OCI-LY7 (cell line): ENCODE data around the gene FGF1. TPM values are rescaled to one million over a fixed set of nuclear protein-coding genes. Genes with fewer than 3 reads are reported as not detected.

Source experiments
- BruUV-seq: library from RNA; stranded (reverse); fragments of 400-500 nt; replicated peaks from 2 replicates; lab custom pipeline; 2021; lab: Mats Ljungman, UMichigan
- CTCF ChIA-PET: fragments of 300-600 bp; sonication (Branson Sonifier 250); formaldehyde crosslinking; loops from one replicate; lab custom pipeline; 2022; ENCODE audit warnings: antibody characterized with exemption; ENCODE audit not compliant: unreplicated experiment; lab: Charles Lee
- POLR2A ChIA-PET: fragments of 300-600 bp; sonication (Branson Sonifier 250); formaldehyde crosslinking; loops from one replicate; lab custom pipeline; 2022; ENCODE audit warnings: antibody characterized with exemption; lab: Charles Lee
- DNase-seq: peaks from one replicate; pipeline ENCODE4 v3.0.0-alpha.2; 2015; ENCODE audit warnings: low spot score
- H2AFZ ChIP-seq: fragments of 200-600 bp; sonication (generic), shearing (Covaris generic); 2 replicates; pipeline ENCODE4 v1.6.1; 2014; ENCODE audit warnings: mild to moderate bottlenecking, antibody characterized with exemption, low read length, moderate library complexity
- H3K27ac ChIP-seq: fragments of 200-600 bp; sonication (generic); 2 replicates; pipeline ENCODE4 v1.5.1; 2014; ENCODE audit warnings: mixed run types, low read depth, mild to moderate bottlenecking, moderate library complexity, low read length, inconsistent platforms; ENCODE audit not compliant: poor library complexity, severe bottlenecking
- H3K36me3 ChIP-seq: fragments of 200-600 bp; sonication (generic); 2 replicates; pipeline ENCODE4 v1.6.1; 2014; ENCODE audit warnings: mild to moderate bottlenecking, antibody characterized with exemption, low read length, moderate library complexity, mixed read lengths; ENCODE audit not compliant: insufficient read depth
- H3K4me1 ChIP-seq: fragments of 200-600 bp; sonication (generic); 2 replicates; pipeline ENCODE4 v1.5.1; 2014; ENCODE audit warnings: mild to moderate bottlenecking, low read length; ENCODE audit not compliant: insufficient read depth, poor library complexity, severe bottlenecking
- H3K4me2 ChIP-seq: fragments of 200-600 bp; sonication (generic); 2 replicates; pipeline ENCODE4 v1.6.1; 2014; ENCODE audit warnings: mild to moderate bottlenecking, low read length
- H3K4me3 ChIP-seq: fragments of 200-600 bp; sonication (generic); 2 replicates; pipeline ENCODE4 v1.5.1; 2014; ENCODE audit warnings: mild to moderate bottlenecking, low read depth, low read length; ENCODE audit not compliant: poor library complexity, severe bottlenecking
- H3K79me2 ChIP-seq: fragments of 200-600 bp; sonication (generic); 2 replicates; pipeline ENCODE4 v1.6.1; 2016; ENCODE audit warnings: low read depth, mild to moderate bottlenecking, low read length, moderate library complexity, mixed read lengths; ENCODE audit not compliant: insufficient read depth
- H3K9me2 ChIP-seq: fragments of 200-600 bp; sonication (generic); 2 replicates; pipeline ENCODE4 v1.6.1; 2016; ENCODE audit warnings: mild to moderate bottlenecking, low read length, mixed read lengths; ENCODE audit not compliant: insufficient read depth
- H3K9me3 ChIP-seq: fragments of 200-600 bp; sonication (generic); 2 replicates; pipeline ENCODE4 v1.6.1; 2014; ENCODE audit warnings: mild to moderate bottlenecking, mixed run types, low read length, mixed read lengths
- H4K20me1 ChIP-seq: fragments of 200-600 bp; sonication (generic); 2 replicates; pipeline ENCODE4 v1.6.1; 2014; ENCODE audit warnings: mild to moderate bottlenecking, antibody characterized with exemption, low read length, moderate library complexity, mixed read lengths; ENCODE audit not compliant: insufficient read depth
- EZH2phosphoT487 ChIP-seq: fragments of 200-600 bp; sonication (generic); IDR thresholded peaks from 2 replicates; pipeline ENCODE4 v1.6.1; 2018; ENCODE audit warnings: low read depth, borderline replicate concordance, mild to moderate bottlenecking, mixed run types, antibody characterized with exemption, low read length, moderate library complexity, mixed read lengths
- intact Hi-C: fragments of 100-400 bp; cut with micrococcal nuclease; formaldehyde crosslinking; loops from one replicate; pipeline ENCODE4 v1.10.0; 2022; ENCODE audit not compliant: unreplicated experiment
- total RNA-seq, 2 experiments: library from RNA; depleted of rRNA in 1 of 2; stranded (reverse); fragments of >200 nt in 1 of 2; shearing (Covaris generic) in 1 of 2; gene quantifications; 2 replicates each; pipeline ENCODE4 v1.2.3, GENCODE V29; 2014 to 2022
- TF ChIP-seq, protein P1 (sequence below): fragments of 200-600 bp; sonication (generic); conservative IDR thresholded peaks from 2 replicates; pipeline ENCODE4 v1.5.1; 2014; ENCODE audit warnings: mild to moderate bottlenecking, antibody characterized with exemption, low read length, moderate library complexity, mixed read lengths

Gene FGF1
- total RNA-seq, 2 experiments from 2014 or later: not detected

GRCh38 chr5:142664067-142664466 lies 21.8 kb downstream of the FGF1 start:
- Histone ChIP-seq H4K20me1 (no peaks in the 10 kb centered on the region), H3K9me2 (no peaks in the 10 kb centered on the region), H3K79me2 (no peaks in the 10 kb centered on the region), H3K4me2 (no peak overlapping the region), H3K4me3 (no peak overlapping the region), H3K27ac (no peak overlapping the region), H3K36me3 (no peaks in the 10 kb centered on the region), H3K4me1 (no peaks in the 10 kb centered on the region), H3K9me3 (no peaks in the 10 kb centered on the region), H2AFZ (no peak overlapping the region)
- DNase-seq: no peak
- BruUV-seq: no TSS peak
- TF ChIP-seq EZH2phosphoT487: no peak
- TF ChIP-seq, protein P1, sequence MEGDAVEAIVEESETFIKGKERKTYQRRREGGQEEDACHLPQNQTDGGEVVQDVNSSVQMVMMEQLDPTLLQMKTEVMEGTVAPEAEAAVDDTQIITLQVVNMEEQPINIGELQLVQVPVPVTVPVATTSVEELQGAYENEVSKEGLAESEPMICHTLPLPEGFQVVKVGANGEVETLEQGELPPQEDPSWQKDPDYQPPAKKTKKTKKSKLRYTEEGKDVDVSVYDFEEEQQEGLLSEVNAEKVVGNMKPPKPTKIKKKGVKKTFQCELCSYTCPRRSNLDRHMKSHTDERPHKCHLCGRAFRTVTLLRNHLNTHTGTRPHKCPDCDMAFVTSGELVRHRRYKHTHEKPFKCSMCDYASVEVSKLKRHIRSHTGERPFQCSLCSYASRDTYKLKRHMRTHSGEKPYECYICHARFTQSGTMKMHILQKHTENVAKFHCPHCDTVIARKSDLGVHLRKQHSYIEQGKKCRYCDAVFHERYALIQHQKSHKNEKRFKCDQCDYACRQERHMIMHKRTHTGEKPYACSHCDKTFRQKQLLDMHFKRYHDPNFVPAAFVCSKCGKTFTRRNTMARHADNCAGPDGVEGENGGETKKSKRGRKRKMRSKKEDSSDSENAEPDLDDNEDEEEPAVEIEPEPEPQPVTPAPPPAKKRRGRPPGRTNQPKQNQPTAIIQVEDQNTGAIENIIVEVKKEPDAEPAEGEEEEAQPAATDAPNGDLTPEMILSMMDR: no peak
- intact Hi-C loops: no loop called here
- ChIA-PET CTCF (no interaction called here), POLR2A (no interaction called here)

DNA sequence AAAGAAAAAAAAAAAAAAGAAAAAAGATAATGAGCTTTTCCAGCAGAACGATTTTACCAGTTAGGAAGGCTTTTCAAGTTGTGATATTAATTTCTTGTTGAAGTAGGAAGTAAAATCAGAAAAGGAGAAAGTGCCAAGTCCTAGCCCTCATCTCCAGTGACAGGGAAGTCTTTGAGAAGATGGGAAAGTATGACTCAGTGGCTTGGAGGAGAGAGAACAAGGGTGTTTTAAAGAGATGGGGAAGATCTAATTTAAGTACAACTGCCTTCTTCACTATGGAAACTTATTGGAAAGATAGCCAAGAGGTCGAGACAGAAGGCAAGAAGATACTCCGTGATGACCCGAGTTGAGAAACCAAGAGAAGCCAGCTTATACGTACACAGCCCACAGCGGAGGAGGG lies 22.6 kb downstream of the FGF1 start:
- Histone ChIP-seq H4K20me1 (no peaks in the 10 kb centered on the region), H3K27ac (no peak overlapping the region), H3K9me3 (no peaks in the 10 kb centered on the region), H3K79me2 (no peaks in the 10 kb centered on the region), H3K9me2 (no peaks in the 10 kb centered on the region), H2AFZ (no peak overlapping the region), H3K4me2 (no peak overlapping the region), H3K4me3 (no peak overlapping the region), H3K36me3 (no peaks in the 10 kb centered on the region), H3K4me1 (no peaks in the 10 kb centered on the region)
- BruUV-seq: no TSS peak
- CTCF ChIA-PET: no interaction called here
- POLR2A ChIA-PET: no interaction called here
- intact Hi-C loops: no loop called here
- DNase-seq: no peak
- TF ChIP-seq, protein P1: no peak
- TF ChIP-seq EZH2phosphoT487: no peak

GRCh38 chr5:142661957-142662356 lies 23.9 kb downstream of the FGF1 start:
- Histone ChIP-seq H3K4me1 (no peaks in the 10 kb centered on the region), H3K4me2 (no peak overlapping the region), H3K27ac (no peak overlapping the region), H3K9me3 (no peaks in the 10 kb centered on the region), H3K4me3 (no peak overlapping the region), H3K79me2 (no peaks in the 10 kb centered on the region), H2AFZ (no peak overlapping the region), H4K20me1 (no peaks in the 10 kb centered on the region), H3K36me3 (no peaks in the 10 kb centered on the region), H3K9me2 (no peaks in the 10 kb centered on the region)
- POLR2A ChIA-PET: interaction anchor here (0.6 kb wide), 1 partner anchor 8 kb away, joined by 3 read pairs; no protein-coding TSS in a partner anchor
- BruUV-seq: no TSS peak
- intact Hi-C loops: no loop called here
- no peak for TF ChIP-seq EZH2phosphoT487
- TF ChIP-seq, protein P1: no peak
- CTCF ChIA-PET: no interaction called here
- no peak for DNase-seq
